Measurements from ENCODE around the gene CMTM6.

Gene CMTM6

GRCh38 chr3:32456429-32457130 lies 46.1 kb downstream of the CMTM6 start (continued):
- no peak for TF ChIP-seq POU6F1 (CRISPR knock-in tag; IDR thresholded peaks at IDR 0.05; ENCODE audit: borderline replicate concordance, low read depth)
- no peak for TF ChIP-seq ZFP30 (CRISPR knock-in tag; IDR thresholded peaks at IDR 0.05)

GRCh38 chr3:32455609-32456428 lies 46.8 kb downstream of the CMTM6 start:
- ATAC-seq: no peak
- TF ChIP-seq ISL1 (CRISPR knock-in tag; IDR thresholded peaks at IDR 0.05) (no peak), CSRNP3 (CRISPR knock-in tag; IDR thresholded peaks at IDR 0.05) (no peak), PPARA (CRISPR knock-in tag; IDR thresholded peaks at IDR 0.05; ENCODE audit: borderline replicate concordance) (no peak), TCF4 (CRISPR knock-in tag; IDR thresholded peaks at IDR 0.05; ENCODE audit: borderline replicate concordance) (no peak), TOX (CRISPR knock-in tag; IDR thresholded peaks at IDR 0.05; ENCODE audit: borderline replicate concordance) (no peak), CSDC2 (CRISPR knock-in tag; IDR thresholded peaks at IDR 0.05) (no peak), BACH2 (CRISPR knock-in tag; IDR thresholded peaks at IDR 0.05; ENCODE audit: borderline replicate concordance) (no peak), PATZ1 (CRISPR knock-in tag; IDR thresholded peaks at IDR 0.05; ENCODE audit: borderline replicate concordance) (no peak), ZFP30 (CRISPR knock-in tag; IDR thresholded peaks at IDR 0.05) (no peak), ESRRG (CRISPR knock-in tag; IDR thresholded peaks at IDR 0.05) (no peak), SNAI2 (CRISPR knock-in tag; IDR thresholded peaks at IDR 0.05) (no peak), ZNF8 (CRISPR knock-in tag; IDR thresholded peaks at IDR 0.05) (no peak), CREB5 (CRISPR knock-in tag; IDR thresholded peaks at IDR 0.05; ENCODE audit: low read depth) (no peak), ARNTL (CRISPR knock-in tag; IDR thresholded peaks at IDR 0.05; ENCODE audit: borderline replicate concordance, low read depth) (no peak), RARB (CRISPR knock-in tag; IDR thresholded peaks at IDR 0.05) (no peak), OSR1 (CRISPR knock-in tag; IDR thresholded peaks at IDR 0.05) (no peak), ZNF565 (CRISPR knock-in tag; conservative IDR thresholded peaks at IDR 0.05; ENCODE audit: low read depth) (no peak)

GRCh38 chr3:32454731-32455608 lies 47.7 kb downstream of the CMTM6 start:
- TF ChIP-seq ZFP30 (CRISPR knock-in tag; IDR thresholded peaks at IDR 0.05) (no peak), TOX (CRISPR knock-in tag; IDR thresholded peaks at IDR 0.05; ENCODE audit: borderline replicate concordance) (no peak), ZNF70 (CRISPR knock-in tag; IDR thresholded peaks at IDR 0.05) (no peak), OSR1 (CRISPR knock-in tag; IDR thresholded peaks at IDR 0.05) (no peak), ZNF565 (CRISPR knock-in tag; conservative IDR thresholded peaks at IDR 0.05; ENCODE audit: low read depth) (no peak), PATZ1 (CRISPR knock-in tag; IDR thresholded peaks at IDR 0.05; ENCODE audit: borderline replicate concordance) (no peak), GLIS3 (CRISPR knock-in tag; IDR thresholded peaks at IDR 0.05) (no peak), ZFP3 (CRISPR knock-in tag; IDR thresholded peaks at IDR 0.05) (no peak), CSDC2 (CRISPR knock-in tag; IDR thresholded peaks at IDR 0.05) (no peak), CREB5 (CRISPR knock-in tag; IDR thresholded peaks at IDR 0.05; ENCODE audit: low read depth) (no peak), PPARA (CRISPR knock-in tag; IDR thresholded peaks at IDR 0.05; ENCODE audit: borderline replicate concordance) (no peak)
- no peak for ATAC-seq
